Left ventricle myocardium inferior (tissue), 1 donor: ENCODE measurements around the gene RYR1. TPM values are rescaled to one million over a fixed set of nuclear protein-coding genes. Genes with fewer than 3 reads are reported as not detected.

Experiments used
- DNase-seq: peaks from one replicate; pipeline ENCODE4 v3.0.0-alpha.2; 2020
- H3K27ac ChIP-seq: fragments of 200-600 bp; replicated peaks from 2 replicates; pipeline ENCODE4 v1.8.0; 2021
- H3K27me3 ChIP-seq: fragments of 200-600 bp; 2 replicates; pipeline ENCODE4 v1.8.0; 2021; ENCODE audit warnings: low read depth
- H3K36me3 ChIP-seq: fragments of 200-600 bp; 2 replicates; pipeline ENCODE4 v1.8.0; 2021
- H3K4me1 ChIP-seq: fragments of 200-600 bp; 2 replicates; pipeline ENCODE4 v1.8.0; 2021
- H3K4me3 ChIP-seq: fragments of 200-600 bp; 2 replicates; pipeline ENCODE4 v1.8.0; 2021; ENCODE audit warnings: mild to moderate bottlenecking, moderate library complexity
- H3K9me3 ChIP-seq: fragments of 200-600 bp; replicated peaks from 2 replicates; pipeline ENCODE4 v1.8.0; 2021
- intact Hi-C: fragments of 100-400 bp; cut with micrococcal nuclease; formaldehyde crosslinking; loops from one replicate; pipeline ENCODE4 v1.11.0; 2022
- total RNA-seq: library from RNA; stranded (reverse); fragmentation: NEBNext Ultra II Directional; extraction: Animal tissue kit (Norgen Biotek cat#: 25700); gene quantifications from one replicate; pipeline ENCODE4 v1.2.1, GENCODE V29; 2021
- TF ChIP-seq, protein P1 (sequence below): fragments of 200-600 bp; IDR thresholded peaks from 2 replicates; pipeline ENCODE4 v1.8.0; 2021; ENCODE audit warnings: antibody characterized with exemption, mild to moderate bottlenecking, borderline replicate concordance
- donor health status: DM: no; HTN: yes; CAD: no; lungs with severe emphysema.

RYR1 gene
- total RNA-seq, 1 donor from 2014 or later = 0.74 TPM

DNA sequence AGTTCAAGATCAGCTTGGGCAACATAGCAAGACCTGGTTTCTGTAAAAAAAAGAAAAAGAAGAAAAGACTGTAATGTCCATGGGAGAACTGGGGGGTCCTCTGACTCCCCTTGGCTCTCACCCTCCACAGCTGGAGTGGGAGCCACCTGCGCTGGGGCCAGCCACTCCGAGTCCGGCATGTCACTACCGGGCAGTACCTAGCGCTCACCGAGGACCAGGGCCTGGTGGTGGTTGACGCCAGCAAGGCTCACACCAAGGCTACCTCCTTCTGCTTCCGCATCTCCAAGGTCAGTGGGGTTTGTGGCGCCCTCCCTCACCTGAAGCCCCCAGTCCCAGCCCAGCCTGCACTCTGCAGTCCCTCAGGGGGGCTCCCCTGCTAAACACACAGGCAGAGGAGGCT, 14.7 kb downstream of the RYR1 start:
- TF ChIP-seq, protein P1, sequence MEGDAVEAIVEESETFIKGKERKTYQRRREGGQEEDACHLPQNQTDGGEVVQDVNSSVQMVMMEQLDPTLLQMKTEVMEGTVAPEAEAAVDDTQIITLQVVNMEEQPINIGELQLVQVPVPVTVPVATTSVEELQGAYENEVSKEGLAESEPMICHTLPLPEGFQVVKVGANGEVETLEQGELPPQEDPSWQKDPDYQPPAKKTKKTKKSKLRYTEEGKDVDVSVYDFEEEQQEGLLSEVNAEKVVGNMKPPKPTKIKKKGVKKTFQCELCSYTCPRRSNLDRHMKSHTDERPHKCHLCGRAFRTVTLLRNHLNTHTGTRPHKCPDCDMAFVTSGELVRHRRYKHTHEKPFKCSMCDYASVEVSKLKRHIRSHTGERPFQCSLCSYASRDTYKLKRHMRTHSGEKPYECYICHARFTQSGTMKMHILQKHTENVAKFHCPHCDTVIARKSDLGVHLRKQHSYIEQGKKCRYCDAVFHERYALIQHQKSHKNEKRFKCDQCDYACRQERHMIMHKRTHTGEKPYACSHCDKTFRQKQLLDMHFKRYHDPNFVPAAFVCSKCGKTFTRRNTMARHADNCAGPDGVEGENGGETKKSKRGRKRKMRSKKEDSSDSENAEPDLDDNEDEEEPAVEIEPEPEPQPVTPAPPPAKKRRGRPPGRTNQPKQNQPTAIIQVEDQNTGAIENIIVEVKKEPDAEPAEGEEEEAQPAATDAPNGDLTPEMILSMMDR = no peak
- H3K4me3 ChIP-seq = no peak overlapping the region
- intact Hi-C loops = no loop called here
- DNase-seq = no peak
- H3K27ac ChIP-seq = no peak overlapping the region
- H3K36me3 ChIP-seq = no peaks in the 10 kb centered on the region
- no peaks in the 10 kb centered on the region for H3K9me3 ChIP-seq
- no peaks in the 10 kb centered on the region for H3K4me1 ChIP-seq
- peaks cover 24% of the 10 kb centered on the region for H3K27me3 ChIP-seq

DNA sequence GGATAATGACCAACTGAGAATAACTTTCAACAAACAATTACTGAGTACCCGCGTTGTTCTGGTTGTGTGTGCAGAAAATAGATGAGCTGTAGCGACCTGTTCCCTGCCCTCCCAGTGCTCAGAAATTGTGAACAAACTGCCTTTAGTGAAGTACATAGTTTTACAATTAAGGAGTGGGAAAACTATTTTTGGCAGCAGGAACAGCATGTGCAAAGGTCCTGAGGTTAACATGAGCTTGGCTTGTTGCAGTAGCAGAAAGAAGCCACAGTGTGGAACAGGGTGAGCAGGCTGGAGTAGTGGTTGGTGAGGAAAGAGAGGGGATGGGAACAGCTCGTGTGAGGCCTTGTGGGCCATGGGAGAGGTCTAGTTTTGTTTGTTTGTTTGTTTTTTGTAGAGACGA, 16.0 kb downstream of the RYR1 start:
- Histone ChIP-seq H3K27me3 (peaks cover 13% of the 10 kb centered on the region), H3K27ac (no peak overlapping the region), H3K36me3 (no peaks in the 10 kb centered on the region), H3K9me3 (no peaks in the 10 kb centered on the region), H3K4me1 (no peaks in the 10 kb centered on the region), H3K4me3 (no peak overlapping the region)
- no peak for DNase-seq
- intact Hi-C loops = no loop called here
- TF ChIP-seq, protein P1 = no peak

DNA sequence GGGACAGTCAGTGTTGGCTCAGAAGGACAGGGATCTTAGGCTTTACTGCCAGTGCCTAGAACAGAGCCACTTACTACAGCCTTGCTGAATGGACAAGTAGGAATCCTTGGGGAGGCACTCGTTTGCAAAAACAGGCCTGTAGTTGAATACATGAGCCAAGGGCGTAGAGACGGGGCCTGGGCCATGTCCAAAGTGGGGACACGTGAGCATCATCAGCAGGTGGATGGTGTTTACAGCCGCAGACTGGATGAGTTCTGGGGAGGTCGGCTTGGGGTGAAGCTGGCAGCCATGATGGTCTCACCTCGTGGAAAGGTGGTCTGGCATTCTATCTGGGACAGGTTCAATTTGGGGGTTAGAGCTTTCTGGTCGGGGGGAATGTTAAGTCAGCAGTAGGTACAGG, 17.5 kb downstream of the RYR1 start:
- TF ChIP-seq, protein P1 = no peak
- DNase-seq = no peak

DNA sequence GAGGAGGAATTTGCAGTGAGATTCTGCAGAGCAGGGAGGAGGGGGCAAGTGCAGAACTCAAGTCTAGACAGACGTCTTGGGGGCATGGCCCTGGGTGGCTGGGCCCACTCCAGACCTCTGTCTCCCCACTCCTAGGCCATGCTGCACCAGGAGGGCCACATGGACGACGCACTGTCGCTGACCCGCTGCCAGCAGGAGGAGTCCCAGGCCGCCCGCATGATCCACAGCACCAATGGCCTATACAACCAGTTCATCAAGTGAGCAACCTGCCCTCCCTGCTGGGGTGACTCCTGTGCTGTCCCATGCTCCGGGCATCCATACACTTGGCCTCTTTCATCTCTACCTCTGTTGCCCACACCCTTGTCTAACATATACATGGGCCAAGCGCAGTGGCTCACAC, 18.1 kb downstream of the RYR1 start:
- Histone ChIP-seq H3K27ac (no peak overlapping the region), H3K36me3 (no peaks in the 10 kb centered on the region), H3K27me3 (peaks cover 13% of the 10 kb centered on the region), H3K4me3 (no peak overlapping the region), H3K9me3 (no peaks in the 10 kb centered on the region), H3K4me1 (no peaks in the 10 kb centered on the region)
- no peak for DNase-seq
- TF ChIP-seq, protein P1 = no peak
- intact Hi-C loops = no loop called here

More for the DNA sequence above, 17.5 kb downstream of the RYR1 start:
- Histone ChIP-seq H3K9me3 (no peaks in the 10 kb centered on the region), H3K27me3 (peaks cover 13% of the 10 kb centered on the region), H3K4me1 (no peaks in the 10 kb centered on the region), H3K27ac (no peak overlapping the region), H3K4me3 (no peak overlapping the region), H3K36me3 (no peaks in the 10 kb centered on the region)
- intact Hi-C loops = no loop called here

DNA sequence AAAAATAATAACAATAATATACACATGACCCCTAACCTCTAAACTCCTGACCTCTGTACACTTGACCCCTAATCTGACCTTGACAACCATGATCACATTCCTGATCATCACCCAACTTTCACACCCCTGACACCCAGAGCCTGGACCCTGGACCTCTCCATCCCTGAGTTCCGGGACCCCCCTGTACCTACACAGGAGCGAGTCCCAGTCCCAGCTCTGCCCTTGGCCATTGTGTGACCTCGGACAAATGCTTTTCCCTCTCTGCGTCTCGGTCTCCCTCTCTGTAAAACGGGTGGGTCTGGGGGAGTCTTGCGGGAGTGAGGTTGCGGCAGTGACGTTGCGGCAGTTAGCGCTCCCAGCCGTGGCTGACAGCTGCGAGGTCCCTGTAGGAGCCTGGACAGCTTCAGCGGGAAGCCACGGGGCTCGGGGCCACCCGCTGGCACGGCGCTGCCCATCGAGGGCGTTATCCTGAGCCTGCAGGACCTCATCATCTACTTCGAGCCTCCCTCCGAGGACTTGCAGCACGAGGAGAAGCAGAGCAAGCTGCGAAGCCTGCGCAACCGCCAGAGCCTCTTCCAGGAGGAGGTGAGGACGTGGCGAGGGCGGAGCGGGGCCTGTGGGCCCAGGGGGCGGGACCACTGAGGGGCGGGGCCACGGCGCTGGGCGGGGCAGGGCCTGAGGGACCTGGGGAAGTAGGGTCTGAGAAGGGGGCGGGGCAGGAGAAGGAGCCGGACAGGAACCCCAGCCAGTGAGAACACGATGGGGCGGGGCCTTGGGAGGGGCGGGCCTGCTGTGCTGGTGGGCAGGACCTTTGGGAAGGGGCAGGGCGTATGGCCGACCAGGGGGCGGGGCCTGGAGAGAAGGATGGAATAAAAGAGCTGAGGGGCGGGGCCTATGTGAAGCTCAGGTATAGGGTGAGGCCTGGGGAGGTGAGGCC, 19.2 kb downstream of the RYR1 start:
- Histone ChIP-seq H3K36me3 (no peaks in the 10 kb centered on the region), H3K4me3 (no peak overlapping the region)
- DNase-seq = no peak

More for the DNA sequence above, 19.2 kb downstream of the RYR1 start:
- peaks cover 7% of the 10 kb centered on the region for H3K27me3 ChIP-seq
- H3K27ac ChIP-seq = no peak overlapping the region
- intact Hi-C loops = no loop called here
- H3K4me1 ChIP-seq = no peaks in the 10 kb centered on the region
- TF ChIP-seq, protein P1 = no peak
- no peaks in the 10 kb centered on the region for H3K9me3 ChIP-seq
